GM10266 (cell line): ENCODE data around the gene HRAS.

ENCODE experiments used
- DNase-seq: peaks from one replicate; pipeline ENCODE4 v3.0.0; 2012; ENCODE audit errors: extremely low spot score
- CTCF ChIP-seq: IDR thresholded peaks from 2 replicates; pipeline ENCODE4 v1.5.1; 2012; ENCODE audit warnings: mild to moderate bottlenecking, low read depth; ENCODE audit not compliant: control insufficient read depth, insufficient read depth; ENCODE audit errors: missing control alignments

The HRAS gene

GRCh38 chr11:539971-540481 lies 4.7 kb upstream of the HRAS start:
- TF ChIP-seq CTCF: no peak
- DNase-seq: no peak

- DNase-seq: no peak
- no peak for TF ChIP-seq CTCF
Measured at GRCh38 chr11:538431-539051, 3.2 kb upstream of the HRAS start.

DNA sequence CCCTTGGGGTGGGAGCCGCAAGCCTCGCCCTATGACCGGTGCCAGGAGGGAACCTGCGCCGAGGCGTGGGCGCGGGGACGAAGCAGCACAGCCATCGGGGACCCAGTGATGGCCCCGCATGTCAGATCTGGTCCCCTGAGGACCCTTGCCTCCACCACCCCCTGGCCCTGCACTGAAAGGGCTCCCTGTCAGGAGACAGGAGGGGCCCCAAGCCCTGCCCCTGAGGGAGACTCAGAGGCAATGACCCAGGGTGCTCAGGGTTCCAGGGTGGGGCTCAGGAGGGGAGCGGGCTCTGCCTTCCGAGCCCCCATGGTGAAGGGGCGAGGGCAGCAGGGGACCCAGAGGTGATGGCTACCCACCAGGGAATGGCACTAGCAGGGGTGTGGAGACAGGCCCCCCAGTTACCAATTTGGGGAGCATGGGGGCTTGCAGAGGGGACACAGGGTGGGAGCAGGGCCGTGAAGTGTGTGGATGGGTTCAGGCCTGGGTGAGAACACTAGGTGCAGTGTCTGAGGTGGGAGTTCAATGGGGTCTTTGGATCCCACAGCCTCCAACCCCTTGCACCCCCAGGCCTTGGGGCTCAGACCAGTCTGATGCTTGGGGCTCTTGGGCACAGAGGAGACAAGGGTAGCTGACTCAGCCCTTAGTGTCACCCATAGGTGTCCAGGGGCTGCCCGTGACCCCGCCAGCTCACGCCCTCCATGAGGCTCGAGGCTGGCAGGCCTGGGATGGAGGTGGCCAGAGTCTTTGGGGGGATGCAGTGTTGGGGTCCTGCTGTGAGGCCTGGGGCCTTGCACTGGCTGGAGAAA lies 2.5 kb upstream of the HRAS start:
- no peak for DNase-seq
- TF ChIP-seq CTCF: no peak

DNA sequence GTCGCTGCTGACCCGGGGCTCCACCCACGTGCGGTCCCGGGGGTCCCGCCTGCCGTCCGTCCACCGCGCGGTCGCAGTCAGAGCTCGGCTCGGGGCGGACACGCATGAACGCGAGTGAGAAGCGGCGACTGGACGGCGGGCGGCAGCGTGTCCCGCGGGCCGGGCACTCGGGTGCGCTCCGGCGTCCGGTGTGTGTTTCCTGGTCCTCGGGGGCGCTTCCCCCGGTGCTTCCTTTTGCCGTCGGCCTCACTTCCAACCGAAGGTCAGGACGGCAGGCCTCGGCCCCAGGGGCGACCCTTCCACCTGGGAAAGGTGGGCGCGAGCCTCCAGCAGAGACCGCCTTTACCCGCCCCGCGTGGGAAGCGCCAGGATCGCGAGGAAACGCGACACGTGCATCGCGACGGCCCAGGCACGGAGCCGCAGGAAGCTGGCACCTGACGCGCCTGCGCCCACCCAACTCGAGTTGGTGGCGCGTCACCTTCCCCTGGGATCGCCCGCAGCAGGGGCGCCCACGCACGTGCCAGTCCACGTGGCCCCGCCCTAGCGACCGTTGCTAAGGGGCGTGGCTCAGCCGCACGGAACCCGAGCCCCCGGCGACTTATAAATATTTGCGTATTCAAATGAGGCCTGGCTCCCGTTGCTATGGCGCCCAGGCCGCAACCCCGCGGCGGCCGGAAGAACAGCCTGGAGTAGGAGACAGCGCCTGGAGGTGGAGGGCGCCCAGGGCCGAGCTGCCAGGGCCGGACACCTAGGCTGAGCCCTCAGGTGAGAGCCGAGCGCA lies 1.7 kb upstream of the HRAS start, which contains the start of gene LRRC56:
LRRC56 (plus strand) TSS at position 687 of the 781 bp plus-strand sequence. CDS start 3,158 bp downstream, outside the sequence.
- DNase-seq: peak; percentile 98
- TF ChIP-seq CTCF: no peak

- DNase-seq: no peak
- TF ChIP-seq CTCF: peak; percentile 48
Measured at GRCh38 chr11:535210-535518, 212 bp downstream of the HRAS start.

GRCh38 chr11:534396-535209 lies 773 bp downstream of the HRAS start:
- DNase-seq: no peak
- TF ChIP-seq CTCF: no peak
